ENCODE results near the gene CLCA2.

GRCh38 chr1:86489242-86489878 is 65.4 kb downstream of the CLCA2 start:
- TF ChIP-seq SP3 (tag by site-specific recombination; IDR thresholded peaks at IDR 0.05) = no peak
- TF ChIP-seq CTCF (tag by site-specific recombination; IDR thresholded peaks at IDR 0.05) = no peak
- no peak for TF ChIP-seq TRIM28 (IDR thresholded peaks at IDR 0.05; ENCODE audit: borderline replicate concordance, low read length)
- TF ChIP-seq REST (tag by site-specific recombination; IDR thresholded peaks at IDR 0.05) = no peak
- TF ChIP-seq ZNF777 (tag by site-specific recombination; IDR thresholded peaks at IDR 0.05; ENCODE audit: borderline replicate concordance) = no peak
- TF ChIP-seq ZSCAN30 (tag by site-specific recombination; IDR thresholded peaks at IDR 0.05) = no peak
- no peak for TF ChIP-seq MYNN (tag by site-specific recombination; IDR thresholded peaks at IDR 0.05; ENCODE audit: borderline replicate concordance)
- TF ChIP-seq ZNF548 (tag by site-specific recombination; IDR thresholded peaks at IDR 0.05) = no peak
- TF ChIP-seq PRDM6 (tag by site-specific recombination; IDR thresholded peaks at IDR 0.05) = no peak
- no peak for TF ChIP-seq ZNF426 (tag by site-specific recombination; IDR thresholded peaks at IDR 0.05)
